GM12878 (cell line): ENCODE measurements around the gene MYL6B. TPM values are rescaled to one million over a fixed set of nuclear protein-coding genes. Genes with fewer than 3 reads are reported as not detected.

Source experiments
- BCL3 ChIP-seq: IDR thresholded peaks from 2 replicates; pipeline ENCODE4 v1.6.1; 2011; ENCODE audit warnings: borderline replicate concordance, low read depth, mild to moderate bottlenecking, moderate library complexity, low read length; ENCODE audit not compliant: insufficient read depth, poor library complexity, severe bottlenecking
- E2F8 ChIP-seq: fragments of 450-650 bp; IDR thresholded peaks from 2 replicates; pipeline ENCODE4 v1.6.1; 2018; ENCODE audit warnings: mild to moderate bottlenecking, low read depth, moderate library complexity; ENCODE audit not compliant: partially characterized antibody
- IKZF1 ChIP-seq: fragments of 450-650 bp; conservative IDR thresholded peaks from 2 replicates; pipeline ENCODE4 v1.6.1; 2017; ENCODE audit warnings: antibody characterized with exemption, mild to moderate bottlenecking
- LARP7 ChIP-seq: fragments of 450-650 bp; IDR thresholded peaks from 2 replicates; pipeline ENCODE4 v1.6.1; 2017; ENCODE audit warnings: mild to moderate bottlenecking
- MLLT1 ChIP-seq: fragments of 450-650 bp; IDR thresholded peaks from 2 replicates; pipeline ENCODE4 v1.6.1; 2016; ENCODE audit warnings: mild to moderate bottlenecking
- NKRF ChIP-seq: fragments of 450-650 bp; conservative IDR thresholded peaks from 2 replicates; pipeline ENCODE4 v1.6.1; 2017; ENCODE audit warnings: mild to moderate bottlenecking, moderate library complexity
- NR2C1 ChIP-seq: fragments of 450-650 bp; IDR thresholded peaks from 2 replicates; pipeline ENCODE4 v1.6.1; 2017; ENCODE audit warnings: antibody characterized with exemption, mild to moderate bottlenecking, moderate library complexity
- POLR2A ChIP-seq: IDR thresholded peaks from 2 replicates; pipeline ENCODE4 v1.6.1; 2011; ENCODE audit warnings: low read depth, mild to moderate bottlenecking, low read length
- RAD21 ChIP-seq: IDR thresholded peaks from 2 replicates; pipeline ENCODE4 v1.6.1; 2011; ENCODE audit warnings: mild to moderate bottlenecking, low read depth, low read length, moderate library complexity; ENCODE audit not compliant: insufficient read depth
- RAD51 ChIP-seq: fragments of 450-650 bp; IDR thresholded peaks from 2 replicates; pipeline ENCODE4 v1.6.1; 2016; ENCODE audit warnings: moderate library complexity, mild to moderate bottlenecking, inconsistent platforms
- RELB ChIP-seq: fragments of 450-650 bp; IDR thresholded peaks from 2 replicates; pipeline ENCODE4 v1.6.1; 2017; ENCODE audit warnings: low read depth, mild to moderate bottlenecking, moderate library complexity
- RFX5 ChIP-seq: IDR thresholded peaks from 2 replicates; pipeline ENCODE4 v1.6.1; 2011; ENCODE audit warnings: low read depth, low read length, improper control_type of control experiment
- SIN3A ChIP-seq: IDR thresholded peaks from 2 replicates; pipeline ENCODE4 v1.6.1; 2012; ENCODE audit warnings: low read depth, low read length, improper control_type of control experiment
- SMAD1 ChIP-seq: fragments of 450-650 bp; IDR thresholded peaks from 2 replicates; pipeline ENCODE4 v1.6.1; 2018; ENCODE audit warnings: mild to moderate bottlenecking, low read depth; ENCODE audit not compliant: partially characterized antibody
- SMAD5 ChIP-seq: IDR thresholded peaks from 2 replicates; pipeline ENCODE4 v1.6.1; 2016; ENCODE audit warnings: antibody characterized with exemption, low read depth
- SP1 ChIP-seq: IDR thresholded peaks from one replicate; pipeline ENCODE4 v1.6.1; 2011; ENCODE audit warnings: low read depth, low read length
- TBL1XR1 ChIP-seq: IDR thresholded peaks from 2 replicates; pipeline ENCODE4 v1.6.1; 2012; ENCODE audit warnings: low read depth, low read length, improper control_type of control experiment
- ZBTB33 ChIP-seq: fragments of 450-650 bp; IDR thresholded peaks from 2 replicates; pipeline ENCODE4 v1.6.1; 2017; ENCODE audit warnings: mild to moderate bottlenecking
- polyA plus RNA-seq, 11 experiments: library from polyadenylated mRNA; depleted of rRNA in 4 of 11; unstranded in 6 of 11; stranded (reverse) in 5 of 11; fragments of >200 nt; fragmentation: Nextera tagmentation in 4 of 11; fragmentation: Illumina TruSeq in 1 of 11; extraction: Ambion mirVana in 4 of 11; extraction: Trizol in 1 of 11; gene quantifications; 1 replicate in 1 of 11; 2 replicates in 10 of 11; pipeline versions ENCODE4 v1.2.1 to v1.2.3, GENCODE V29; 2011 to 2016; ENCODE audit warnings: inconsistent platforms in 2 of 11, missing spikeins in 2 of 11, low read depth in 1 of 11
- total RNA-seq, 4 experiments: library from RNA; depleted of rRNA in 3 of 4; stranded (reverse); fragments of >200 nt in 3 of 4; fragmentation: Illumina TruSeq in 1 of 4; extraction: Trizol in 1 of 4; gene quantifications; 2 replicates each; pipeline versions ENCODE4 v1.2.1 to v1.2.3, GENCODE V29; 2013 to 2021

Gene MYL6B
- total and polyA plus RNA-seq, 10 of the 15 experiments (the other 5 are each of a cell fraction or from before 2014, with no cell fraction given), result 75.5 to 153 (median 114) TPM

GRCh38 chr12:56158029-56158925, 5.9 kb downstream of the MYL6B start, which contains the start of gene MYL6 (continued):
- TF ChIP-seq NR2C1 (peak; percentile 82), BCL3 (peak; percentile 56), SMAD1 (peak; percentile 93), SIN3A (0 out of 2 replicates have a peak, but pooled peaks have one; percentile 9), TBL1XR1 (0 out of 2 replicates have a peak, but pooled peaks have one; percentile 3), SP1 (peak; percentile 17), POLR2A (peak; percentile 99), IKZF1 (peak; percentile 69), RAD21 (no peak), LARP7 (peak; percentile 79), RELB (peak; percentile 73), RFX5 (peak; percentile 85), NKRF (peak; percentile 55), ZBTB33 (0 out of 2 replicates have a peak, but pooled peaks have one; percentile 25), E2F8 (peak; percentile 59), RAD51 (no peak), SMAD5 (peak; percentile 97), MLLT1 (peak; percentile 96)
